Effector memory CD4-positive, alpha-beta T cell (primary cell): ENCODE measurements around the gene NQO1.

Experiments used
- DNase-seq, 3 donors: peaks; one replicate each; pipeline ENCODE4 v3.0.0-alpha.2; 2020
- H3K27ac ChIP-seq: 2 replicates; pipeline ENCODE4 v1.7.0; 2013; ENCODE audit warnings: mild to moderate bottlenecking, low read length, moderate library complexity; ENCODE audit not compliant: insufficient read depth, poor library complexity, severe bottlenecking
- H3K27me3 ChIP-seq: replicated peaks from 2 replicates; pipeline ENCODE4 v1.7.0; 2013; ENCODE audit warnings: mild to moderate bottlenecking, low read length; ENCODE audit not compliant: insufficient read depth, control insufficient read depth, poor library complexity, severe bottlenecking
- H3K36me3 ChIP-seq: 2 replicates; pipeline ENCODE4 v1.7.0; 2013; ENCODE audit warnings: mild to moderate bottlenecking, low read length, moderate library complexity; ENCODE audit not compliant: control insufficient read depth, insufficient read depth
- H3K4me1 ChIP-seq: 2 replicates; pipeline ENCODE4 v1.7.0; 2013; ENCODE audit warnings: low read length, mild to moderate bottlenecking; ENCODE audit not compliant: control insufficient read depth, insufficient read depth, poor library complexity, severe bottlenecking
- H3K4me3 ChIP-seq: 2 replicates; pipeline ENCODE4 v1.7.0; 2013; ENCODE audit warnings: low read length, low read depth, mild to moderate bottlenecking; ENCODE audit not compliant: insufficient read depth, poor library complexity, severe bottlenecking
- H3K9me3 ChIP-seq: 2 replicates; pipeline ENCODE4 v1.7.0; 2013; ENCODE audit warnings: mild to moderate bottlenecking, low read length, moderate library complexity; ENCODE audit not compliant: control insufficient read depth
- total RNA-seq, 3 donors: gene quantifications; one replicate each; lab custom pipeline; 2026; lab: John Stamatoyannopoulos, UW

Gene NQO1
- 0.52 to 1.7 (median 1.6) reads per million in 3 donors for total RNA-seq

- Histone ChIP-seq H3K36me3 (no peaks in the 10 kb centered on the region), H3K27me3 (no peaks in the 10 kb centered on the region), H3K4me1 (peaks cover 16% of the 10 kb centered on the region), H3K27ac (peak within 1 kb of the TSS; percentile 35), H3K4me3 (peak within 1 kb of the TSS; percentile 55), H3K9me3 (no peaks in the 10 kb centered on the region)
- peak; percentile 67 to 73 (median 69) for DNase-seq
Measured at GRCh38 chr16:69726313-69727060, at the start of gene NQO1. TSS of gene NQO1 (minus strand) at chr16:69726560. CDS start at chr16:69726439, 121 bp downstream.

GRCh38 chr16:69775563-69775962, 49.2 kb upstream of the NQO1 start:
- Histone ChIP-seq H3K9me3 (no peaks in the 10 kb centered on the region), H3K4me1 (no peaks in the 10 kb centered on the region), H3K27ac (no peak overlapping the region), H3K27me3 (no peaks in the 10 kb centered on the region), H3K36me3 (peaks cover 9% of the 10 kb centered on the region), H3K4me3 (no peak overlapping the region)
- no peak for DNase-seq

GRCh38 chr16:69773260-69773947, 47.0 kb upstream of the NQO1 start:
- Histone ChIP-seq H3K9me3 (no peaks in the 10 kb centered on the region), H3K36me3 (peaks cover 9% of the 10 kb centered on the region), H3K4me3 (no peak overlapping the region), H3K27ac (no peak overlapping the region), H3K27me3 (no peaks in the 10 kb centered on the region), H3K4me1 (no peaks in the 10 kb centered on the region)
- no peak for DNase-seq

- H3K27me3 ChIP-seq: no peaks in the 10 kb centered on the region
- no peak overlapping the region for H3K27ac ChIP-seq
- H3K4me1 ChIP-seq: no peaks in the 10 kb centered on the region
- no peak for DNase-seq
- no peak overlapping the region for H3K4me3 ChIP-seq
- H3K9me3 ChIP-seq: no peaks in the 10 kb centered on the region
- H3K36me3 ChIP-seq: peaks cover 9% of the 10 kb centered on the region
Measured at GRCh38 chr16:69771651-69771967, 45.2 kb upstream of the NQO1 start.

- no peaks in the 10 kb centered on the region for H3K27me3 ChIP-seq
- H3K36me3 ChIP-seq: no peaks in the 10 kb centered on the region
- no peaks in the 10 kb centered on the region for H3K4me1 ChIP-seq
- H3K9me3 ChIP-seq: no peaks in the 10 kb centered on the region
- DNase-seq: no peak
- no peak overlapping the region for H3K27ac ChIP-seq
- H3K4me3 ChIP-seq: no peak overlapping the region
Measured at GRCh38 chr16:69769404-69769803, 43.0 kb upstream of the NQO1 start.

- Histone ChIP-seq H3K9me3 (no peaks in the 10 kb centered on the region), H3K36me3 (no peaks in the 10 kb centered on the region), H3K4me1 (no peaks in the 10 kb centered on the region), H3K4me3 (no peak overlapping the region), H3K27me3 (no peaks in the 10 kb centered on the region), H3K27ac (no peak overlapping the region)
- DNase-seq: no peak
Measured at GRCh38 chr16:69768666-69769065, 42.3 kb upstream of the NQO1 start.

GRCh38 chr16:69767459-69768229, 41.3 kb upstream of the NQO1 start:
- no peaks in the 10 kb centered on the region for H3K36me3 ChIP-seq
- no peaks in the 10 kb centered on the region for H3K4me1 ChIP-seq
- no peaks in the 10 kb centered on the region for H3K27me3 ChIP-seq
- no peaks in the 10 kb centered on the region for H3K9me3 ChIP-seq
- no peak overlapping the region for H3K27ac ChIP-seq
- H3K4me3 ChIP-seq: no peak overlapping the region
- no peak for DNase-seq

GRCh38 chr16:69763599-69763942, 37.2 kb upstream of the NQO1 start:
- DNase-seq: no peak
- no peaks in the 10 kb centered on the region for H3K27me3 ChIP-seq
- no peak overlapping the region for H3K4me3 ChIP-seq
- H3K27ac ChIP-seq: no peak overlapping the region
- H3K4me1 ChIP-seq: peaks cover 9% of the 10 kb centered on the region
- H3K9me3 ChIP-seq: no peaks in the 10 kb centered on the region
- no peaks in the 10 kb centered on the region for H3K36me3 ChIP-seq

- H3K27me3 ChIP-seq: no peaks in the 10 kb centered on the region
- peak overlapping the region; percentile 95 for H3K4me3 ChIP-seq
- peaks cover 9% of the 10 kb centered on the region for H3K4me1 ChIP-seq
- peak in 1 of 3 donors; percentile 6 for DNase-seq
- peak overlapping the region; percentile 91 for H3K27ac ChIP-seq
- H3K9me3 ChIP-seq: no peaks in the 10 kb centered on the region
- H3K36me3 ChIP-seq: no peaks in the 10 kb centered on the region
Measured at GRCh38 chr16:69762814-69763598, 36.6 kb upstream of the NQO1 start.
